GM19099 (cell line): Measurements from ENCODE around the gene CHPF2.

ENCODE experiments used
- POLR2A ChIP-seq: IDR thresholded peaks from 3 replicates; pipeline ENCODE4 v1.6.1; 2011; ENCODE audit warnings: low read depth; ENCODE audit not compliant: insufficient read length; ENCODE audit errors: extremely low read depth

CHPF2 gene

GRCh38 chr7:151275813-151276577, 43.7 kb downstream of the CHPF2 start:
- no peak for TF ChIP-seq POLR2A

- TF ChIP-seq POLR2A, result no peak
These were observed 44.6 kb downstream of the CHPF2 start for GRCh38 chr7:151276666-151277590.

GRCh38 chr7:151277631-151278030, 45.3 kb downstream of the CHPF2 start:
- no peak for TF ChIP-seq POLR2A

GRCh38 chr7:151278949-151279348, 46.7 kb downstream of the CHPF2 start:
- no peak for TF ChIP-seq POLR2A

- no peak for TF ChIP-seq POLR2A
These were observed 47.6 kb downstream of the CHPF2 start for GRCh38 chr7:151279868-151280267.

- TF ChIP-seq POLR2A, result no peak
These were observed 48.2 kb downstream of the CHPF2 start for GRCh38 chr7:151280388-151281019.

GRCh38 chr7:151281686-151282085, 49.4 kb downstream of the CHPF2 start:
- no peak for TF ChIP-seq POLR2A

- TF ChIP-seq POLR2A, result no peak
These were observed 49.8 kb downstream of the CHPF2 start for GRCh38 chr7:151282111-151282510.

GRCh38 chr7:151283302-151283701, 51.0 kb downstream of the CHPF2 start:
- TF ChIP-seq POLR2A, result no peak

GRCh38 chr7:151286148-151286547, 53.9 kb downstream of the CHPF2 start:
- TF ChIP-seq POLR2A, result no peak
